Measurements from ENCODE around the gene CITED2. TPM values are rescaled to one million over a fixed set of nuclear protein-coding genes. Genes with fewer than 3 reads are reported as not detected.
"Not testable (repeated sequence)": the region's sequence is repeated elsewhere in the genome, so short reads cannot be mapped to it uniquely, and the experiment has no call there.

The CITED2 gene
- total RNA-seq, 1 donor from 2014 or later, result 449 TPM

DNA sequence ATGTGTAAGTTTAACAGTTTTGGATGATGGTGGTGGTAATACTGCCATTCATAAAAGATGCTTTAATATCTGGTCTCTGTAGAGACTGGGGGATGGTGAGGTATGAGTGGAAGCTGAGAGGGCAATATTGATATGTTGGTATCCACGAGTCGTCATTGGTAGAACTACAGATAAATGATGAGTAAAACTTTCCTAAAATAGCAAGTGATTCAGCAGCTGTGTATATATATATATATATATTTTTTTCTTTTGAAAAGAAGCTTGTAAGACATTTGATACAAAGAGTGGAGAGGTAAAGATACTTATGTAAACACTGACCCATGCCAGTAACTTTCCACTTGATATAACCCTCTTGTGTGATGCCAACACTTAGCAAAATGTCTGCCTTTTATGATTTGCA, 41.7 kb upstream of the CITED2 start:
- Mint-ChIP-seq H3K4me3 (ENCODE audit: unreplicated experiment) (no peak overlapping the region), H3K27ac (ENCODE audit: unreplicated experiment) (no peak overlapping the region), H3K9me3 (ENCODE audit: unreplicated experiment) (no peaks in the 10 kb centered on the region), H3K27me3 (ENCODE audit: low read depth, unreplicated experiment) (no peaks in the 10 kb centered on the region), H3K4me1 (ENCODE audit: low read depth, unreplicated experiment) (peaks cover 4% of the 10 kb centered on the region), H3K36me3 (ENCODE audit: low read depth, unreplicated experiment) (no peaks in the 10 kb centered on the region)
- no peaks in the 10 kb centered on the region for H4K20me1 ChIP-seq (ENCODE audit: insufficient read depth, low read length)
- H3K79me2 ChIP-seq (ENCODE audit: insufficient read depth, low read length), result no peaks in the 10 kb centered on the region
- H3K36me3 ChIP-seq (ENCODE audit: insufficient read depth, low read length), result no peaks in the 10 kb centered on the region
- DNase-seq (ENCODE audit: low read depth) (no peak), FAIRE-seq (no peak)
- no peak overlapping the region for H3K27ac ChIP-seq (ENCODE audit: low read depth, low read length)
- H3K4me1 ChIP-seq (ENCODE audit: insufficient read depth, low read length), result no peaks in the 10 kb centered on the region
- no peaks in the 10 kb centered on the region for H3K27me3 ChIP-seq (ENCODE audit: insufficient read depth, low read length)
- H3K4me2 ChIP-seq (ENCODE audit: low read length), result no peak overlapping the region
- no peak overlapping the region for H2AFZ ChIP-seq (ENCODE audit: low read depth, low read length)
- TF ChIP-seq EZH2 (IDR thresholded peaks at IDR 0.05; ENCODE audit: insufficient read depth, low read length) (no peak), CTCF (IDR thresholded peaks at IDR 0.05; ENCODE audit: insufficient read depth, low read depth, low read length) (no peak)
- no peak overlapping the region for H3K9ac ChIP-seq (ENCODE audit: low read length)
- H3K4me3 ChIP-seq (ENCODE audit: insufficient read depth, low read depth, low read length), result no peak overlapping the region
- no peaks in the 10 kb centered on the region for H3K9me3 ChIP-seq (ENCODE audit: insufficient read depth, low read depth, low read length)

GRCh38 chr6:139415365-139415764, 40.9 kb upstream of the CITED2 start:
- H3K36me3 ChIP-seq (ENCODE audit: insufficient read depth, low read length), result no peaks in the 10 kb centered on the region
- TF ChIP-seq CTCF (IDR thresholded peaks at IDR 0.05; ENCODE audit: insufficient read depth, low read depth, low read length) (no peak), EZH2 (IDR thresholded peaks at IDR 0.05; ENCODE audit: insufficient read depth, low read length) (no peak)
- peaks cover 4% of the 10 kb centered on the region for H3K4me1 Mint-ChIP-seq (ENCODE audit: low read depth, unreplicated experiment)
- no peaks in the 10 kb centered on the region for H3K9me3 Mint-ChIP-seq (ENCODE audit: unreplicated experiment)
- H3K4me3 ChIP-seq (ENCODE audit: insufficient read depth, low read depth, low read length), result no peak overlapping the region
- H2AFZ ChIP-seq (ENCODE audit: low read depth, low read length), result no peak overlapping the region
- H3K4me2 ChIP-seq (ENCODE audit: low read length), result no peak overlapping the region
- H3K4me1 ChIP-seq (ENCODE audit: insufficient read depth, low read length), result no peaks in the 10 kb centered on the region
- H3K9me3 ChIP-seq (ENCODE audit: insufficient read depth, low read depth, low read length), result no peaks in the 10 kb centered on the region
- no peaks in the 10 kb centered on the region for H3K36me3 Mint-ChIP-seq (ENCODE audit: low read depth, unreplicated experiment)
- H4K20me1 ChIP-seq (ENCODE audit: insufficient read depth, low read length), result no peaks in the 10 kb centered on the region
- H3K9ac ChIP-seq (ENCODE audit: low read length), result no peak overlapping the region
- H3K27ac Mint-ChIP-seq (ENCODE audit: unreplicated experiment), result no peak overlapping the region
- no peaks in the 10 kb centered on the region for H3K79me2 ChIP-seq (ENCODE audit: insufficient read depth, low read length)
- H3K27me3 Mint-ChIP-seq (ENCODE audit: low read depth, unreplicated experiment), result no peaks in the 10 kb centered on the region
- no peak overlapping the region for H3K4me3 Mint-ChIP-seq (ENCODE audit: unreplicated experiment)
- no peak for DNase-seq (ENCODE audit: low read depth)
- H3K27me3 ChIP-seq (ENCODE audit: insufficient read depth, low read length), result no peaks in the 10 kb centered on the region
- no peak for FAIRE-seq
- no peak overlapping the region for H3K27ac ChIP-seq (ENCODE audit: low read depth, low read length)

- not testable (repeated sequence) for H3K9ac ChIP-seq (ENCODE audit: low read length); FAIRE-seq; H3K27me3 ChIP-seq (ENCODE audit: insufficient read depth, low read length); DNase-seq (ENCODE audit: low read depth); H3K9me3 ChIP-seq (ENCODE audit: insufficient read depth, low read depth, low read length); H3K9me3 Mint-ChIP-seq (ENCODE audit: unreplicated experiment); H3K4me2 ChIP-seq (ENCODE audit: low read length); H3K36me3 Mint-ChIP-seq (ENCODE audit: low read depth, unreplicated experiment); H3K27ac Mint-ChIP-seq (ENCODE audit: unreplicated experiment); H3K27ac ChIP-seq (ENCODE audit: low read depth, low read length); H2AFZ ChIP-seq (ENCODE audit: low read depth, low read length); H3K27me3 Mint-ChIP-seq (ENCODE audit: low read depth, unreplicated experiment); H3K4me3 Mint-ChIP-seq (ENCODE audit: unreplicated experiment); H4K20me1 ChIP-seq (ENCODE audit: insufficient read depth, low read length); H3K79me2 ChIP-seq (ENCODE audit: insufficient read depth, low read length); H3K4me3 ChIP-seq (ENCODE audit: insufficient read depth, low read depth, low read length); H3K36me3 ChIP-seq (ENCODE audit: insufficient read depth, low read length)
- H3K4me1 Mint-ChIP-seq (ENCODE audit: low read depth, unreplicated experiment), result peaks cover 22% of the 10 kb centered on the region
- peaks cover 19% of the 10 kb centered on the region for H3K4me1 ChIP-seq (ENCODE audit: insufficient read depth, low read length)
Observed at GRCh38 chr6:139412103-139412502, 37.7 kb upstream of the CITED2 start.
